GM23248 (cell line): ENCODE measurements around the gene CLCA1. TPM values are rescaled to one million over a fixed set of nuclear protein-coding genes. Genes with fewer than 3 reads are reported as not detected.

Source experiments
- DNase-seq: peaks from one replicate; pipeline ENCODE4 v3.0.0-alpha.2; 2015
- H2AFZ ChIP-seq: fragments of 200-600 bp; sonication (generic); 2 replicates; pipeline ENCODE4 v1.6.1; 2016; ENCODE audit warnings: antibody characterized with exemption
- H3F3A ChIP-seq: fragments of 200-600 bp; sonication (generic); 2 replicates; pipeline ENCODE4 v1.6.1; 2016; ENCODE audit warnings: mild to moderate bottlenecking, antibody characterized with exemption, mixed run types; ENCODE audit not compliant: insufficient read depth
- H3K27ac ChIP-seq: fragments of 200-600 bp; sonication (generic); 2 replicates; pipeline ENCODE4 v1.5.1; 2016; ENCODE audit warnings: mild to moderate bottlenecking
- H3K27me3 ChIP-seq: fragments of 200-600 bp; sonication (generic); replicated peaks from 2 replicates; pipeline ENCODE4 v1.6.1; 2016; ENCODE audit warnings: mild to moderate bottlenecking; ENCODE audit not compliant: insufficient read depth
- H3K36me3 ChIP-seq: fragments of 200-600 bp; sonication (generic); 2 replicates; pipeline ENCODE4 v1.6.1; 2016; ENCODE audit warnings: low read depth, mild to moderate bottlenecking
- H3K4me1 ChIP-seq: fragments of 200-600 bp; sonication (generic); 2 replicates; pipeline ENCODE4 v1.6.1; 2016; ENCODE audit warnings: mild to moderate bottlenecking; ENCODE audit not compliant: insufficient read depth
- H3K4me2 ChIP-seq: fragments of 200-600 bp; sonication (generic); one replicate; pipeline ENCODE4 v1.6.1; 2016; ENCODE audit warnings: mild to moderate bottlenecking; ENCODE audit not compliant: unreplicated experiment
- H3K4me3 ChIP-seq: fragments of 200-600 bp; sonication (generic); 2 replicates; pipeline ENCODE4 v1.5.1; 2016; ENCODE audit warnings: mild to moderate bottlenecking
- H3K79me2 ChIP-seq: fragments of 200-600 bp; sonication (generic); 2 replicates; pipeline ENCODE4 v1.6.1; 2016; ENCODE audit warnings: mild to moderate bottlenecking; ENCODE audit not compliant: insufficient read depth
- H3K9ac ChIP-seq: fragments of 200-600 bp; sonication (generic); 2 replicates; pipeline ENCODE4 v1.6.1; 2016; ENCODE audit warnings: mild to moderate bottlenecking
- H3K9me2 ChIP-seq: fragments of 200-600 bp; sonication (generic); 2 replicates; pipeline ENCODE4 v1.6.1; 2016; ENCODE audit warnings: mixed run types, mild to moderate bottlenecking, moderate library complexity; ENCODE audit not compliant: insufficient read depth
- H3K9me3 ChIP-seq: fragments of 200-600 bp; sonication (generic); one replicate; pipeline ENCODE4 v1.6.1; 2017; ENCODE audit warnings: low read depth
- H4K20me1 ChIP-seq: fragments of 200-600 bp; sonication (generic); 2 replicates; pipeline ENCODE4 v1.6.0; 2016; ENCODE audit not compliant: insufficient read depth
- EZH2 ChIP-seq: fragments of 200-600 bp; sonication (generic); IDR thresholded peaks from 2 replicates; pipeline ENCODE4 v1.6.1; 2018; ENCODE audit warnings: antibody characterized with exemption, mild to moderate bottlenecking; ENCODE audit not compliant: insufficient read depth, poor library complexity, severe bottlenecking
- EZH2phosphoT487 ChIP-seq: fragments of 200-600 bp; sonication (generic); IDR thresholded peaks from 2 replicates; pipeline ENCODE4 v1.6.1; 2018; ENCODE audit warnings: antibody characterized with exemption, moderate library complexity, mild to moderate bottlenecking, low read depth; ENCODE audit not compliant: insufficient read depth
- WGBS, 2 experiments: methylation state at CpG; one replicate each; pipeline ENCODE4 v1.1.6; 2015 to 2017; ENCODE audit warnings: low lambda C conversion rate in 2 of 2, low coverage in 1 of 2; ENCODE audit errors: missing lambda C conversion rate in 2 of 2; 5-methylcytosine and 5-hydroxymethylcytosine counted together
- in situ Hi-C: fragments of 300-500 bp; cut with MboI; formaldehyde crosslinking; loops from 2 replicates; pipeline ENCODE4 v1.15.0; 2020
- polyA plus RNA-seq: library from polyadenylated mRNA; unstranded; fragments of >200 nt; fragmentation: Nextera tagmentation; extraction: Ambion mirVana; gene quantifications from 2 replicates; pipeline ENCODE4 v1.2.1, GENCODE V29; 2016
- total RNA-seq: library from RNA; depleted of rRNA; stranded (reverse); fragments of >200 nt; shearing (Covaris generic); gene quantifications from 2 replicates; pipeline ENCODE4 v1.2.3, GENCODE V29; 2014; rRNA removed

CLCA1 gene, protein sequence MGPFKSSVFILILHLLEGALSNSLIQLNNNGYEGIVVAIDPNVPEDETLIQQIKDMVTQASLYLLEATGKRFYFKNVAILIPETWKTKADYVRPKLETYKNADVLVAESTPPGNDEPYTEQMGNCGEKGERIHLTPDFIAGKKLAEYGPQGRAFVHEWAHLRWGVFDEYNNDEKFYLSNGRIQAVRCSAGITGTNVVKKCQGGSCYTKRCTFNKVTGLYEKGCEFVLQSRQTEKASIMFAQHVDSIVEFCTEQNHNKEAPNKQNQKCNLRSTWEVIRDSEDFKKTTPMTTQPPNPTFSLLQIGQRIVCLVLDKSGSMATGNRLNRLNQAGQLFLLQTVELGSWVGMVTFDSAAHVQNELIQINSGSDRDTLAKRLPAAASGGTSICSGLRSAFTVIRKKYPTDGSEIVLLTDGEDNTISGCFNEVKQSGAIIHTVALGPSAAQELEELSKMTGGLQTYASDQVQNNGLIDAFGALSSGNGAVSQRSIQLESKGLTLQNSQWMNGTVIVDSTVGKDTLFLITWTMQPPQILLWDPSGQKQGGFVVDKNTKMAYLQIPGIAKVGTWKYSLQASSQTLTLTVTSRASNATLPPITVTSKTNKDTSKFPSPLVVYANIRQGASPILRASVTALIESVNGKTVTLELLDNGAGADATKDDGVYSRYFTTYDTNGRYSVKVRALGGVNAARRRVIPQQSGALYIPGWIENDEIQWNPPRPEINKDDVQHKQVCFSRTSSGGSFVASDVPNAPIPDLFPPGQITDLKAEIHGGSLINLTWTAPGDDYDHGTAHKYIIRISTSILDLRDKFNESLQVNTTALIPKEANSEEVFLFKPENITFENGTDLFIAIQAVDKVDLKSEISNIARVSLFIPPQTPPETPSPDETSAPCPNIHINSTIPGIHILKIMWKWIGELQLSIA
- total RNA-seq (not detected in 2 replicates), polyA plus RNA-seq (not detected in 2 replicates)

- Histone ChIP-seq H3K27ac (no peak within 1 kb of the TSS), H4K20me1 (no peaks in the 10 kb centered on the region), H3K79me2 (no peaks in the 10 kb centered on the region), H3K4me1 (no peaks in the 10 kb centered on the region), H3K9me2 (no peaks in the 10 kb centered on the region), H3K9ac (no peak within 1 kb of the TSS), H3F3A (no peaks in the 10 kb centered on the region), H3K9me3 (no peaks in the 10 kb centered on the region), H3K27me3 (no peaks in the 10 kb centered on the region), H3K4me2 (no peak within 1 kb of the TSS), H3K4me3 (no peak within 1 kb of the TSS), H3K36me3 (no peaks in the 10 kb centered on the region), H2AFZ (no peak within 1 kb of the TSS)
- TF ChIP-seq EZH2 (no peak), EZH2phosphoT487 (no peak)
- in situ Hi-C loops, result no loop called here
- WGBS, 2 experiments, result 73 to 78% methylated on average over 7 of the region's 7 CpGs
- no peak for DNase-seq
Observed at GRCh38 chr1:86468501-86468977, at the start of gene CLCA1. CLCA1 (plus strand) TSS chr1:86468927; CDS start chr1:86468972, 45 bp downstream.

DNA sequence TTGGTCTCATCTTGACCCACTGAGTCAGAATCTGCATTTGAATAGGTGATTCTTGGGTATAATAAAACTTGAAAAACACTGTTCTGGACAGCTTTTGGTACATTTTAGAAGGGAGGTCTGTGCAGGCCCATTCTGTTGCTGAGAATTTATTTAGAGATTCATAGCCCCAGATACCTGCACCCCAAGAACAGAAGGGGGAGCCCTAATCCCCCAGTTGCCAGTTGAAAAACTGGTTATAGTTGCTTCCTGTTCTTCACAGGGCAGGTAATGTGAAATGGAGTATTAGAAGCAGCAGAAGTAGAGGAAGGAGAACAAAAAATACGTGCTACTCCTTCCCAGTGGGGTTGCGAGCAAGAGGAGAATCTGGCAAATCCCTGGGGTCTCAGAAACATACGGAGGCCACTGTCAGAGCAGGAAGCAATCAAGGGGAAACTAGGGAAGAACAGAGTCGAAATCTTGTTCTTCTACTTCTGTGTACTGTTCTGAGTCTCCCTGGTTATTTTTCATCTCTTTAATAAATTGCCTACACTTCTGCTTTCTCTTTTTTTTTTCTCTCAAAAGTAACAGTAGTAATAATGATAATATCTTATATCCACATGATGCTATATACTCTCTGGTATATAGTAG lies 49.3 kb upstream of the CLCA1 start:
- no peak for TF ChIP-seq EZH2phosphoT487
- no peak for TF ChIP-seq EZH2
- no peaks in the 10 kb centered on the region for H3K9me3 ChIP-seq
- H3K27ac ChIP-seq, result no peak overlapping the region
- H2AFZ ChIP-seq, result no peak overlapping the region
- no peak overlapping the region for H3K4me3 ChIP-seq
- H3K9me2 ChIP-seq, result no peaks in the 10 kb centered on the region
- no peaks in the 10 kb centered on the region for H3K79me2 ChIP-seq
- H3K9ac ChIP-seq, result no peak overlapping the region
- no peak overlapping the region for H3K4me2 ChIP-seq
- DNase-seq, result peak; percentile 33
- H3F3A ChIP-seq, result no peaks in the 10 kb centered on the region
- no peaks in the 10 kb centered on the region for H3K36me3 ChIP-seq
- no peaks in the 10 kb centered on the region for H3K27me3 ChIP-seq
- 84 to 85% methylated on average over 4 of the region's 4 CpGs for WGBS, 2 experiments
- in situ Hi-C loops, result no loop called here
- H4K20me1 ChIP-seq, result no peaks in the 10 kb centered on the region
- peaks cover 7% of the 10 kb centered on the region for H3K4me1 ChIP-seq

- H3K9me2 ChIP-seq, result no peaks in the 10 kb centered on the region
- no peaks in the 10 kb centered on the region for H3K27me3 ChIP-seq
- 0 out of 2 replicates have a peak overlapping the region, but pooled peaks have one; percentile 26 for H2AFZ ChIP-seq
- H3K27ac ChIP-seq, result no peak overlapping the region
- no peaks in the 10 kb centered on the region for H4K20me1 ChIP-seq
- no peaks in the 10 kb centered on the region for H3F3A ChIP-seq
- in situ Hi-C loops, result no loop called here
- 66 to 68% methylated on average over 7 of the region's 7 CpGs for WGBS, 2 experiments
- peak; percentile 61 for DNase-seq
- TF ChIP-seq EZH2phosphoT487 (no peak), EZH2 (no peak)
- no peaks in the 10 kb centered on the region for H3K79me2 ChIP-seq
- H3K9me3 ChIP-seq, result no peaks in the 10 kb centered on the region
- no peak overlapping the region for H3K9ac ChIP-seq
- peaks cover 7% of the 10 kb centered on the region for H3K4me1 ChIP-seq
- H3K4me3 ChIP-seq, result no peak overlapping the region
- H3K4me2 ChIP-seq, result peak overlapping the region; percentile 19
- H3K36me3 ChIP-seq, result no peaks in the 10 kb centered on the region
Observed at GRCh38 chr1:86421601-86422280, 47.0 kb upstream of the CLCA1 start.
